NCI-H524 treated with DMSO at 0.1 percent for 48 hours (cell line): Measurements from ENCODE around the gene PTPN2.
A peak's percentile ranks its signal among the peaks of the same experiment; 100 is the strongest.
"Not testable (repeated sequence)": the region's sequence is repeated elsewhere in the genome, so short reads cannot be mapped to it uniquely, and the experiment has no call there.

Source experiments
- DNase-seq: peaks from one replicate; lab custom pipeline; 2025; lab: John Stamatoyannopoulos, UW

The PTPN2 gene

DNA sequence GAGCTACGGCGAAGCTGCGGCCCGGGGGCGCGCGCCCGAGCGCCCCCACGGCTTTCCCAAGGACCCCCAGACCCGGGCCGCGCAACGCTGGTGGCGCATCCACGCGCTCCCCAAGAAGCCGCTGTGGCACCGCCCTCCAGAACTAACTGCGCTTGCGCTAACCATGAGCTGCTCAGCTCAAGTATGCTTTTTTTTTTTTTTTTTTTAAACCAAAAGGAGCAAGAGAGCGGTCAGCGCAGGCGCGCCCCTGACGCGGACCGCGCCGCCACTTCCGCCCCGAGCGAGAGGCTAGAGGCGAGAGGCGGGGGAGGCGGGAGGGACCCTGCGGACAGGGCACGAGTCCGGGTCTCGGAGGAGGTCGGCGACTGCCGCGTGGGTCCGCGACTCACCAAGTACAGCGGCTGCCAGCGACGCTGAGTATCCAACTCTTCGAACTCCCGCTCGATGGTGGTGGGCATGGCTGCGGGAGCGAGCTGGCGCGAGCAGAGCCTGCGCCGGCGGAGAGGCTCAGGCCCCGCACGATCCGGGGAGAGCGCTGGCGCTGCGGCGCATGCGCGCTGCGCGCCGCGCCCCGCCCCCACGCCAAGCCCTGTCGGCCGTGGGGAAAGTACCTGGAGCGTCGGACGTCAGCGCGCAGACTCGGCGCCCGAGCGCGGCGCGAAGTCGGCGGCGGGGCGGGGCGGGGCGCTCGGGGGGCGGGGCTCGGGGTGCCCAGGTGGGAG, at the start of gene PTPN2:
Gene PTPN2 (minus strand): TSS at position 554 of the 722 bp plus-strand sequence. CDS start 96 bp downstream, at position 458.
- peak; percentile 64 for DNase-seq

DNA sequence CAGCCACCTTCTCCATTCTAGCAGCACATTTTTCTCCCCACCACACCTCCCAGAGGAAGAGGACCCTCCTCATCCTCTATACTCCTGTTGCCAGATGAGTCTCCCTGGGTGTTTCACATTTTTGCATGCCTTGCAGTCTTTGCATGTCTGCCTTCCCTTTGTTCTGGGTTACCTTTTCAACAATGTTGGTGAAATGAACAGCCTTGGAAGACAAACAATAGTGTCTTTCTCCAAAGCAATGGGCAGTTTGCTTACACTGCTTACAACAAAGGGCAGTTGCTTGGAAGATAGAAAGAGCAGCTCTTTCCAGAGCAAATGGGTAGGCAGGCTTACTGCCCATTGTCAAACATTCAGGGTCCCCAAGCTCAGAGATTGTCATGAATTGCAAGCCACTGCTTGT, 49.3 kb upstream of the PTPN2 start:
- no peak for DNase-seq

DNA sequence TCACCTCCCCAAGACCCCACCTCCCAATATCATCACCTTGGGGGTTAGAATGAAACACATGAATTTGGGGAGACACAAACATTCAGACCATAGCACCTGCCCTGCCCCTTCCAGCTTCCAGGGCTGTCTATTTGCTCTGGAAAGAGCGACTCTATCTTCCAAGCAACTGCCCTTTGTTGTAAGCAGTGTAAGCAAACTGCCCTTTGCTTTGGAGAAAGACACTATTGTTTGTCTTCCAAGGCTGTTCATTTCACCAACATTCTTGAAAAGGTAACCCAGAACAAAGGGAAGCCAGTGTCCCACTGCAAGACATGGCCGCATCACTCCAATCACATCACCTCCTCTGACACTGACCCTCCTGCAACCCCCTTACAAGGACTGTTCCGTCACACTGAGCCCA, 46.9 kb upstream of the PTPN2 start:
- DNase-seq: no peak

DNA sequence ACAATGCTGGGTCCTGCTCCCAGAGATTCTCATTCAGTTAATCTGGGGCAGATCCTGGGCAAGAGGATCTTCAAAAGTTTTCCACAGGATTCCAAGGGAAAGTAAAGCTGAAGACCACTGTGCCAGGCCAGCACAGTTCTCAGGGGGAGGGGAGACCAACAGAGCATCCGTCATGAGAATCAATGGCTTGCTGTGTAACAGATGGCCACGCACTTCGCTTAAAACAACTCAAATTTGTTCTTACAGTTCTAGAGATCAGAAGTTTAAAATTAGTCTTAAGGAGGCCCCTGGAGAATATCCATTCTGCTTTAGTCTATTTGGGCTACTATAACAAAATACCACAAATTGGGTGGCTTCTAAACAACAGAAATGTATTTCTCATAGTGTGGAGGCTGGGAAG, 46.3 kb upstream of the PTPN2 start:
- no peak for DNase-seq

DNA sequence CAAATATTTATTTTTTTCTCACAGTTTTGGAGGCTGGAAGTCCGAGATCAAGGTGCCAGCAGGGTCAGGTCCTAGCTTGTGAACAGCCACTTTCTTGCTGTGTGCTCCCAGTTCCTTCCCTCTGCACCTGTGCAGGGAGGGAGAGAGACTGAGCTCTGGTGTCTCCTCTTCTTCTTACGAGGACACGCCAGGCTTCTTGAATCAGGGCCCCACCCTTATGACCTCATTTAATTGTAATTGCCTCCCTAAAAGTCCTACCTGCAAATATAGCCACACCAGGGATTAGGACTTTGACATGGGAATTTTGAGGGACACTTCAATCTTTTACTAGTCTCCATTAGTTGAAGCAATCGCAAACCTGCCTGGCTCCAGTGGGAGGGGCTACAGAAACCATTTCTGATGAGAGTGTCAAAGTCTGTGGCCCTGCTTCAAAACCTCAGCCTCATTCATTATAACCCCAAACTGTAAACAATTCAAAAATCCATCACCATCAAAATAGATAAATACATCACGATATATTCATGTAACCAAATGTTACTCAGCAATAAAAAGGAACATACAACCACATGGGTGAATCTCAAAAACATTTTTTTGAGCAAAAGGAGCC, 45.5 kb upstream of the PTPN2 start:
- no peak for DNase-seq

DNA sequence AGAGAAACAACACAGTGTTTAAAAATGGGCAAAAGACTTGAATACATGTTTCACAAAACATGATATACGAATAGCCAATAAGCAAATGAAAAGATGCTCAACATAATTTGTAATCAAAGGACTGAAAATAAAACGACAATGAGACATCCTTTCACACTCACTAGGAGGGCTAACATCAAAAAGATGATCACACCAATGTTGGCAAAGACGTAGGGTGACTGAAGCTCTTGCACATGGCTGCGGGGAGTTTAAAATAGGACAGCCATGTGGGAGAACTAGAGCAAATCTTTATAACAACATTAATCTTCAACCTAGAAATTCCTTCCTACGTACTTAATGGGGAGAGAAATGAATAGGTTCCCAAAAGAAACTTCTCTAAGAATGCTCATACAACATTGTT, 44.6 kb upstream of the PTPN2 start:
- no peak for DNase-seq

DNA sequence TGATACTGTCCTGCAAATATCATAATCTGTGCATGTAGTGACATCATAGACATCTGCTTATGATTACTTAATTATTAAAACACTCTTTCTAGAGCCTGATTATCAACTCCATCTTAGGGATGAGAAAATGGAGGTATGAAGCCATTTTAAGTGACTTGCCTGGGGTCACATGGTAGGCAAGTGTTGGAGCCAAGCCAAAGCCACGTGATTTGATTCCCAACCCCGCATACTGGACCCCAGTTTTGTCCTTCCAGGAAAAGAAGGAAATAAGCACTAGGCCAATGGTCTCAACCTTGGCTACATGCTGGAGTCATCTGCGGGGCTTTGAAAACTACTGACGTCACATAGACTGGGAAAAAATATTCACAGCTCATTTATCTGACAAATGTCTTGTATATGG, 44.2 kb upstream of the PTPN2 start:
- DNase-seq: no peak

DNA sequence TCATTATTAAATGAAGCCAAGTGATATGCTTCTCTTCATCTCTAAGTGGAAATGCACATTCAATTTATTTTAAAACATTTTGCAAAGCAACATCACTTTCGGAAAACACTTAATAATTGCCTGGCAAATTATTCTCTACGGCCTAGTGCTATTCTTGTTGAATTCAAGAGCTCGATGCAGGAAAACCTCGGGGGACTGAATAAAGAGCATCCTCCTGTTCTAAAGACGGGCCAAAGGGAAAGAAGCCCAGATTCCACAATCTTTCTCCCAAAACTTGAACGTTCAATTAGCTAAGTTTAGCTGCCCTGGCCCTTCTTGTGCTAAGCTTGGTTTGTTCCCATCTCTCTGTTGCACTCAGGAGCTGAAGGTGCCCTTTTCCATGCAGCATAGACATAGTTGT, 40.6 kb upstream of the PTPN2 start:
- DNase-seq: no peak

DNA sequence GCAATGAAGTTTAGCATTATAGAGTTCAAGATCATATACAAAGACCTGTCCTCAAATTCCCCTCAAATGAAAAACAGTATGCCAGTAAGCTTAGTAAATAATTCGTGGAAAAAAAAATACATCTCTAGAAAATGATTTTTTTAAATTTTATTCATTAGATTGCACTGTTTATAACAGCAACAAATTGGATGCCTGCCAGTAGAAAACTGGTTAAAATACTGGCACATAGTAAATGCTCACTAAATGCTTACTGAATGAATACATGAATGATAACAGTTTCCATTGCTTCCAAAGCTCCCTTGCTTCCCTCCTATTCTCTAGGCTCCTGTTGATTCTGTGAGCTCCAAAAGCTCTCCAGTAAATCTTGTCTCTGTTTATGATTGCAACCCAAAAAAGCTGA, 38.2 kb upstream of the PTPN2 start:
- DNase-seq: no peak

DNA sequence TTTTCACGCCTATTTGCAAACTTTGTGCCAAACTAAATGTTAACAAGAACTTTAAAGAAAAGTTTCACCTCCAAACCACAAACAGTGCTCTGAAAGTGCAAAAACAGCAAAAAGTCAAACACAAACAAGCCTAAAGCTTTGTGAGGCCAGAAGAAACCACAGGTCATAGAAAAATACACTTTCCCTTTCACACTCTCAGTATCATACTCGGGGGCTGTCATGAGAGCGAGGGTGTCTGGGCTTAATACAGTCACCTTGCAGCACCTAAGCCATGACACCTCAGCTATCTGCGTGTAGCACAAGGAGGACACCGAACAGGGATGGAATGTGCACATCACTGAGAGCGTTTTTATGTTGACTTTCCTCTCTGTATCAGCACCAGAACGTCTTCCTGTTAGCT, 37.1 kb upstream of the PTPN2 start:
- DNase-seq: no peak

DNA sequence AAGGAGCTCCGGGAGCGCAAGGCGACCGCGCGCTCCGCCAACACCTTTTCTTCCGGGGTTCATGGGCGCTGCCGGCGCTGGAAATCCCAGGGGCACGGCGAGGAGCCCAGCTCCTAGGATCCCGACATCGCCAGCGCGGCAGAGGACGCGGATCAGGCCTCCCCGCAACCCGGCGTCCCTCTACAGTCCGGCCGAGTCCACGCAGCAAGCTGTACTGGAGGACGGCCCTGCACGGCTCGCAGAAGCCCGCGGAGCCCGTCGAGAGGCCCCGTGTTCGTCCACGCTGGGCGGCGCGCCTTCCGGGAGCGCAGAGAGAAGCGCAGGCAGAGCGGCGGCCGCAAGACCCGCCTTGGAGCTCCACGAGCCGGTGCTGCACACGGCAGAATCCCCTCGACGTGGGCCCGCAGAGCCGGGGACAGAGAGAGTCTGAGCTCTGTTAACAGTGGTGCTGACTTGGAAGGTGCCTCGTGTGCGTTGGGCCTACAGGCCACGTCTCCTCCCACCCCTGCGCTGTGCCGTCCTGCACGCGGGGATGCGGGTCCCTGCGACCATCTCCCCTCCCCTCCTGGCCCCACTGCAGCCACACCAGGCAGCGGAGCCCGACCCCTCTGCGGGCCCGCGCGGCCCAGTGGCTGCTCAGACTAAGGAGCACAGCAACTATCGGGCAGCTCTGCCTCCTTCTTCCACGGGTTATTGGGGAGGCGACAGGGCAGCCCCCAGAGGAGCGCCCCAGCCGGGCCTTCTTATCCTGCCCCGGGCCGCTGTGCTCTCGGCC, 28.1 kb upstream of the PTPN2 start:
- DNase-seq: no peak

DNA sequence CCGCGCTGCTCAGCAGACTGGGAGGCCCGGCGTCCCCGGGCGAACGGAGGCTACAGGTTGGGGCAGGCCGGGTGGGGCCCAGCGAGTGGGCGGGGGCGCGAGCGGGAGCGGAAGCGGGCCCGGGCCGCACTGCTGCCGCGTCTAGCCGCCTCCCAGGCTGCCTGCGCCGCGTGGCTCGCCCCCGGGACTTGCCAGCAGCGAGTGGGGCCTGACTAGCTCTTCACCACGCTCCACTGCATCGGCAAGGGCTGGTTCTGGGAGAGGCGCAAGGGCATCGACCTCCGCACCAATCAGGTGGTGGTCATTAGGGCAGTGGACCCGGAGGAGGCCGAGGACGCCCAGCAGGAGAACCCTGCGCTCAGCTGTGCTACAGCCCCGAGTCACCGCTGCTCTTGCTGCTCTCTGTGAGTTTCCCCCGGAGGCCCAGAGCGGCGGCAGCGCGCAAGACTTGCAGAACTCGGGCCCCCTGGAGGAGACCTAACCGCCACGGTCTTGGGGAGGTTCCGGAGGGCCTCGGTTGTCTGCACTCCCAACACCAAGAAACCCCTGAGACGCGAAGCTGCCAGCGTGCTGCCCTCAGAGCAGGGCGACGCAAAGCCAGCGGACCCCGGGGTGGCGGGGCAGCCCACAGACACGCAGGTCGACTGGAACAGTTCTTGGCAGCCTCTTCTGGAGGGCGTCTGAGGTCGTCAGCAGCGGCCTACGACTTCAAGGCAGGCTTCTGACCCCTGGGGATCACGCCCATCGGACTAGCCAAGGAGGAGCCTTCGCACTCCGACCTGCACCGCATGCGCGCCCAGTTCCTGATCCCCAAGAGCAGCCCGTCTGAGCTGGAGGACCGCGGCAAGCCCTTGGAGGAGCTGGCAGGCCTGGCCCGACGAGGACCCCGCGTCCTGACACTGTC, 27.2 kb upstream of the PTPN2 start:
- DNase-seq: no peak

DNA sequence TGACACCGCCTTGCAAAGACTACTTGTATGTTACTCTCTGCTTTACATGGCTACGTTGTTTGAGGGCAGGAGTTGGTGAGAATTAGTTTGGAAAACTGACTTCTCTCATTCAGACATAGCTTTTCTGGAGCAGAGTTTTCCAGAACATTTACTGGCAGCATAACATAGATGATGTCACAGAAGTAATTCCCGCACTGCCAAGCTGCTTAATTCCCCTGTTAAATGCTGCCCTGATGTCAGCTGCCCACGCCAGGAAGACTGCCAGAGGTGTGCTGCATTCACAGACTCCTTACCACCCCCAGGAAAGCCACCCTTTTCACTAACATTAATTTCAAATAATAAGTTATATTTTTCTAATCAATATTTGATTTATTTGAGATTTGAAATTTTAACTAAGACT, 24.7 kb upstream of the PTPN2 start:
- no peak for DNase-seq

DNA sequence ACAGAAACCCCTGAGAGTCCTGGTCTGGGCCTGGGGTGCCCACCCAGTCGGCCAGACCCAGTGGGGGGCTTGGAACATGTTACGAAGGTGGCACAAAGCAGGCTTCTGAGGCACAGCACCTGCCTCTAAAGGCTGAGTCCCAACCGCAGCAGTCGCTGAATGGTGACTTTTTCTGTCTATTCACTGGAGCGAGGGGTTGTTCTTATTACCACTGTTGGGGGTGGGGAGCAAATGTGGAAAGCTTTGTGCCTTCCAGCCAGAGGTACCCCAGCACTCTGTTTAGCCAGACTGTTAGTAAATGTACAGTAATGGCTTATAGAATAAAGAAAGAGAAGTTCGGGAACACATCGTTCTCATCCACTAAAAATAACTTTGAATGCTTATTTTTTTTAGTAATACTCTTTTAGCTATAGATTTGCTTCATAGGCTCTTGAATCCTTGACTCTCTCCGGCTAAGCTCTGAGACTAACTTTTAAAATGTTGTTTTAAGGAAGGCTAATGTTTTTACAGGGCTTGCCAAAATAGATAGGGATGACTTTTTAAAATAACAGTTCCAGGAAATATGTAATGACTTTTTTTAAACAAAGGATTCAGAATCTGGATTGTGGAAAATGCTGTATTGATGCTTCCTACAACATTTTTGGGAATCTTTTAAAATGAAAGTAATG, 23.4 kb upstream of the PTPN2 start:
- DNase-seq: no peak

DNA sequence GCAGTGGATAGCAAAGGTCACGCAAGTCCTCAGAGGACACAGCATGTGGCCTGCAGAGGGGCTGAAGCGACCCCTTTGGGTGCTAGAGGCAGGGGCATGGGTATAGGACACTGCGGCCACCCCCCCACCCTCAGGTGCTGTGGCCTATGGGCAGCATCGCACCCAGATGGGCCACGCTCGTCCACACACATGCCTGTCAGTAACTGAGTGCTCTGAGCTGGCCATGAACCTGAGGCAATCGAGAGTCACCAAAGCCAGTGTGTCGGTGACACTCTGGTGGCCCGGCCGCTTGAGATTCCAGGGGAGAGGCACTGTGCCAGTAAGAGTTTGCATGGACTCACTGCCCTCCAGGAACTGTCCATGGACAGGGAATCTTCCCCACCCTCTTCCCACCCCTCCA, 22.7 kb upstream of the PTPN2 start:
- no peak for DNase-seq

DNA sequence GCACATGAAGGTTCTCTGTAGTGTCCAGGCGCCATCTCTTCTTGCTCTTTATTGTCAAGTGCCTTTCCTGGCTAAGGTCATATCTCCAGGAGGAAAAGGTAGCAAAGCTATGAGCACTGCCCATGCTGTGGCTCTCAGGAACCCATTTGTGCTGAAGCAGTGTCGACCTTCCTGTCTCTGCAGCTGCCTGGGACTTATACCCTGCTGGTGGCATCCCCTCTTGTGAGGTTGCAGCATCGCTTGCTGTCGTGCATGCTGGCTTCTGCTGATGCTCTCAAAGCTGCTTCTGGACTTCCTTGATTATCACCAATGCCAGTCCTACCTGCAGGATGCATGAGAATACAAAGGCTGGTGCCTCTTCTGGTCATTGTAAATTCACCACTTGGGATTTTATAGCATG, 22.1 kb upstream of the PTPN2 start:
- no peak for DNase-seq

DNA sequence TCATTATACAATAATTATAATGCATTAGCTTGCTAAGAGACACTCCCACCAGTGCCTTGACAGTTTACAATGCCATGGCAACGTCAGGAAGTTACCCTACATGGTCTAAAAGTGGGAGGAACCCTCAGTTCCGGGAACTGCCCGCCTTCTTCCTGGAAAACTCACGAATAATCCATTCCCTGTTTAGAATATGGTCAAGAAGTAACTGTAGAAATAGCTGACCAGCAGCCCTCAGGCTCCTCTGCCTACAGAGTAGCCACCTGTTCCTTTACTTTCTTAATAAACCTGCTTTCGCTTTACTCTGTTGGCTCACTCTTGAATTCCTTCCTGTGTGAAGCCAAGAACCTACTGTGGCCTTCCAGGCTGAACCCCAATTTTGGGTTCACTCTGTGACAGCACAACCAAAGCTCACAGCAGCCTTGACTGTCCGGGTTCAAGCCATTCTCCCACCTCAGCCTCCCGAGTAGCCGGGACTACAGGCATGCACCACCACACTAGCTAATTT, 20.0 kb upstream of the PTPN2 start:
- no peak for DNase-seq

DNA sequence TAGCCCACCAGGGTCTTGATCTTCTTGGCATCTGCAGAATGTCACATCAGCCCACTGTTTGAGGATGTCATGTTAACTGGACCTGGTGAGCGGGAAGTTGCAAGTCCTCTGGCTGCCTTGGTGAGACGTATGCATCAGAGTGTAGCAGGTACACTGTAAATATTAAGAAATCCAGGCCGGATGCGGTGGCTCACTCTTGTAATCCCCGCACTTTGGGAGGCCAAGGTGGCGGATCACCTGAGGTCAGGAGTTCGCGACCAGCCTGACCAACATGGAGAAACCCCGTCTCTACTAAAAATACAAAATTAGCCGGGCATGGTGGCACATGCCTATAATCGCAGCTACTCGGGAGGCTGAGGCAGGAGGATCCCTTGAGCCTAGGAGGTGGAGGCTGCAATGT, 17.2 kb upstream of the PTPN2 start:
- not testable (repeated sequence) for DNase-seq

DNA sequence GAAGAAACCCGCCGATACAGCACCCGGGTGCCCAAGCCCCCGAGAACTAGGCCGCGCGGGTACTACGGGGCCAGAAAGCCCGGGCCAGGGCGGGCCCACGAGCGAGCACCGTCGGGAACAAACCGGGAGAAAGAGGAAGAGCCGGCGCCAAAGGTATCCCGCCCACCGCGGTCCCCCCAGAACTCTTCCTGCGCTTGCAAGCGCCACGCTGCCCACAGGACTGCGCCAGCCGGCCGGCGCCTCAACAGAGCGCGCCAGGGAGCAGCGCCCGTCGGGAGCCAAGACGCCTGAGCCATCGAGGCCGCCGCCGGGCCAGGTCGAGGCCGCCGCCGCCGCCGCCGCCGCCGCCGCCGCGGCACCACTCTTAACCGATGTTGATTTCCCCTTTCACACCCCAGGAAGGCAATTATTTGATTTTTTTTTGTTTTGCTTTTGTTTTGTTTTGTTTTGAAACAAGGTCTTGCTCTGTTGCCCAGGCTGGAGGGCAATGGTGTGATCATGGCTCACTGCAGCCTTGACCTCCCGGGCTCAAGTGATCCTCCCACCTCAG, 12.8 kb upstream of the PTPN2 start:
- DNase-seq: not testable (repeated sequence)

DNA sequence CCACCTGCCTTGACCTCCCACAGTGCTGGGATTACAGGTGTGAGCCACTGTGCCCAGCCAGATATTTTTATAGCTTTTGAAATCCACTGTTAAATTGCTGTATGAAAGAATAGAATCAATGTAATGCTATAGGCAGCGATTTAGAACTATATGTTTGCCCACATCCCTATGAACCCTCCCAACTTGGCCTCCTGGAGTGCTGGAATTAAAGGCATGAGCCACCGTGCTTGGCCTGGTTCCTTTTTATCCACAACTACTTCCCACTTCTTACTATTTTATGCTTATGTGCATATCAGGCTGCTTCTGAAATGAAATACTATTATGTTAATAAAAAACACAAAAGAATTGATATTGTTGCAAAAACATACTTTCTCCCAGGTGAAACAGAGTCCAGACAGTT, 11.6 kb upstream of the PTPN2 start:
- DNase-seq: no peak

DNA sequence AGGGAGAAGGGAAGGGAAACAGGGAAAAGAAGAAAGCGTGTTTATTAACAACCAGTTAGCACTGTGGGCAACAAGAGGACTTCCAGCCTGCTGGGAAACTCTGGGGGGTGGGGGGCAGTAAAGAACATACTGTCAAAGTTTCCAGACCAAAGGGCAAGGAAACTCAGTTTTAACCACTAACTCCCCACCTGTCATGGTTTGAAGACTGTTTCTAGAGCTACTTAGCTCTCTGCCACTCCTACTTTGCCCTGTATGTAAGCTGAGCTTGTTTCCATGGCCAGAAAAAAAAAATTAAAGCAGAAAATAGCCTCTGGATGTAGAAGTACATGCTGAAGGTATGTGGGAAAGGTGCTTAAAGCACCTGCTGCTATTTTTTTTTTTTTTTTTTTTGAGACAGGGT, 11.0 kb upstream of the PTPN2 start:
- no peak for DNase-seq
